Muscle of arm (tissue), 12 donors: ENCODE results near the gene ALDH1L2. TPM values are rescaled to one million over a fixed set of nuclear protein-coding genes. Genes with fewer than 3 reads are reported as not detected.

ENCODE experiments used
- DNase-seq: peaks from one replicate; pipeline ENCODE4 v3.0.0-alpha.2; 2013
- polyA plus RNA-seq, 12 donors: library from polyadenylated mRNA; unstranded; fragments of 120-200 nt; gene quantifications; one replicate each; pipeline ENCODE4 v1.2.1, GENCODE V29; 2013; ENCODE audit not compliant: insufficient read length in 12 of 12

The ALDH1L2 gene
- polyA plus RNA-seq, 12 donors: 6.5 to 17.1 (median 9.6) TPM; not detected in 1

DNA sequence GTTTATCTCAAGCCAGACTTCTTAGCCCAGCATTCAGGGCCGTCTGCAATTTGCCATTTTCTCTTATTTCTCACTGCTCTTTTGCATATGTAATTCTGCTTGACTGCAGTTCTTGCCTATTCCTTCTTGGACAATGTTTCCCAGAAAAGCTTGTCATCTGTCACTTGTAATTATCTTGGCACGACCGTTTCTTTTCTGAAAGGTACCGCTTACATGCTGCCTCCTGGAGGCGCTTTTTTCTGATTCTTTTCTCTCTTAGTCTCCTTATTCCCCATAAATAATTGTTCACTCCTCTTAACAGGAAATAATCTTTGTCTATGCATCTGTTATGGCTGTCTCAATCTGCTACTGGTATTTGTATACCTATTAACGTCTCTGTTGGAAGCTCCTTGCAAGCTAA, 1.2 kb upstream of the ALDH1L2 start:
- no peak for DNase-seq

DNA sequence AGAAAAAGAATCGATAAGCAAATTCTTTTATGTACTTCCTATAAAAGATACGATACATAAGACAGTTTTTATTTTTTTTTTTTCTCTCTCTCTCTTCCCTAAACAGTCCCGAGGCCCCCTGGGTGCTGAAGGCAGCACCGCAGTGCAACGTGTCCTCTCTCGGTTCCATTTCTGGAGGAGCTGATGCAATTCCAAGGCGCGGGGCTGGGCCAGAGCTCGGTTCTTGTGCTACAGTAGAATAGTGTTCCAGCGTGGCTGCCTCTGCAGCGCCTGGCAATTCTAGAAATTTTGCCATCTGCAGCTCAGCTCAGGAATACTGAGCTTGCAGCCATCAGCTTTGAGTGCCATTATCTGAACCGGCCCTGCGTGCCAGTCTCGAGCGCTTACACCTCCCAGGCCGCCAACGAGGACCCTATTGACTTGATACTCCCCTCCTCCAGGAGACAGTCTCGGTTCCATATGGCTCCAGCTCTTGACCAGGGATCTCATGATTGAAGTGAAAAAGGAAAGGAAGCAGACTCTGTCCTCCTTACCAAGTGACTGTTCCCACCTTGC, 630 bp downstream of the ALDH1L2 start:
- peak; percentile 61 for DNase-seq

DNA sequence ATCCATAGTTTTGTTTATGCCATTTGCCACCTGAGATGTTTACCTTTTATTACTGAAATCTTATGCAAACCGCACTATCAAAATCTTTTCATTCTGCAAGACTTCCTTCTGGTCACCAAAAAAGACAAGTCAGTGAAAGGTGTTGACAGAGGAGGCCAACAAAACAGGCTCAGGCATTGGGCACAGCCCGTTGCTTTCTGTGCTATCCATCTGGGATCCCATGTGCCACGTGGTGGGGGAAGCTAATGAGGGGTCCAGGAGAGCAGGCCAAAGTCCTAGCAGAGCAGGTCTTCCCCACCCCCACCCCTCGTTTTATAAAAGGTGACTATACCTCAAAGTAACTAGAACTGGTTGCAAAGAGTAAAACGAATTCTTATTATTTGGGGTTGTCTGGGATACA, 1.2 kb downstream of the ALDH1L2 start:
- no peak for DNase-seq

DNA sequence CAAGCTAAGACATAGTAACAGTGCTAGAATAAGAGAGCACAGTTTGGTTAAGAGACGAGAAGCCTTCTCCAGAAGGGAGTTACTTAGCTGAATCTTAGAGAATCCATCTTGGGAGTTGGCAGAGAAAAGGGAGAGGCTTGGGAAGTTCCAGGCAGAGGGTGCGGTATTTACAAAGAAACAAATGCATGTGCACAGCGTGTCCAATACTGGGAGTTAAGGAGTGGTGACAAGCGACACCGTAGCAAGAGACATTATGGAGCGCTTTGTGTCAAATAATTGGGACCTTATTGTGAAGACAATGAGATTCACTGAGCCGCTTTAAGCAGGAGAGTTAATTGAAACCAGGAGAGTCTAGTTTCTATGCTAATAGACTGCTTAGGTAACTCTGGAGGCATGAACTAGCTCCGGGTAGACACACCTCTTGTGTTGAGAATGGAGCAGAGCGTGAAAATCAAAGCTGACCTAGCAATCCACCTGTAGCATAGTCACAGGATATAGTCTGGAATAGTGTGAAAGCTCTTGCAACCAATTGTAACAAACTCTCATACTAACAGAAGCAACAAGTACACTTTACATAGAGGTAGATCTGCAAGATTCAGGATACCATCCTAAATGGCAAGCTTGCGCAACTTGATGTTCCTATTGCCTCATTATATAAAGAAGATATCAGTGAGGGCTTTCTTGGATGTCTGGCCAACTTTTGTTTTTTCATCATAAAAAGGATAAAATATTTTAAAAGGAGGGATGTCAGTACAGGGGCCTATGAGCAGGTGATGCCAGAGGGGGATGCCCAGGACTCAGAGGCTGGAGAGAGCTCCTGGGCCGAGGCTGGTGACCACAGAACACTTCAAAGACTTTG, 5.3 kb downstream of the ALDH1L2 start:
- DNase-seq: no peak

DNA sequence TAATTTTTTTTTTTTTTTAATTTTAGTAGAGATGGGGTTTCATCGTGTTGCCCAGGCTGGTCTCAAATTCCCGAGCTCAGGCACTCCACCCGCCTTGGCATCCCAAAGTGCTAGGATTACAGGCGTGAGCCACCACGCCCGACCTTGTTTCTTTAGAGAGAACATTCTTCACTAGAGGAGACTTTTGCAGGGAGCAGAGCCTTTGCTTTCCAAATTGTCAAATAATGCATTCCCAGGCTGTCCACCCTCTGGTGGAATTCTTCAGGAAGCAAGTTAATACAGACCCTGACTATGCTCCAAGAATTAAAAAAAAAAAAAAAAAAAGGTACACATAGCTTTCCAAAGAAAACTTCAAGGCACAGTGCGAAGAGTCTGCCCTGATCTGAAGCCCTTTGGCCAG, 6.8 kb downstream of the ALDH1L2 start:
- DNase-seq: no peak

DNA sequence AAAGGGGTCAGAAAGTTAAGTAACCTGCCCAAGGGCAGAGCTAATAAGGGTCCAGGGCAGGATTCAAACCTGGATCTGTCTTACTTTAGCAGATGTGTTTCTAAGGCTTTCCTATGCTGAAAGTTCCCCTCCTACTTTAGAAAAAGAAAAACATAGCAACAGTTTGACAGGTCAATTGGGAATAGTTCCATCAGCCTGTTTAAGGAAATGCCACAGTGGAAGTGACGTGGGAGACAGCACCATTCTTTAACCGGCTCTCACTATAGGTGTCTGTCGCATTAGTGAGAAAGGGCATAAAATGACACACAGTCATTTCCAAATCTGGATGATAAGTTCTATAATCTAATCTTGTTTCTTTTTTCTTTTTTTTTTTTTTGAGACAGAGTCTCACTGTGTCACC, 7.3 kb downstream of the ALDH1L2 start:
- no peak for DNase-seq

DNA sequence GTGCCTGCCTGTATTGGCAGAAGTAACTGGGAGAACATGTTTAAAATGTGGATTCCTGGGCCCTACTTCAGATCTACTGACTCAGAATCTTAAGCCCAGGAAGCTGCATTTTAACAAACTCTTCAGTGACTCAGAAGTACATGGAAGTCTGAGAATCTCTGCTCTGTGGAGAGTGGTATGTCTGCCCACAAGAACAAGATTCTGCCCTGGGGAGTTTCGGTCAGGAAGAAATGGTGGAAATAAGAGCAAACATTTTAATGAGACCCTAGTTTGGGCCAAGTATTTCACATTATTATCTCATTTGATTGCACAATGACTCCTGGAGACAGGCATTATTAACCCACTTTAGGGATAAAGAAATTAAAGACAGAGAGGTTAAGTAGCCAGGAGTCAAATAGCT, 8.2 kb downstream of the ALDH1L2 start:
- no peak for DNase-seq

DNA sequence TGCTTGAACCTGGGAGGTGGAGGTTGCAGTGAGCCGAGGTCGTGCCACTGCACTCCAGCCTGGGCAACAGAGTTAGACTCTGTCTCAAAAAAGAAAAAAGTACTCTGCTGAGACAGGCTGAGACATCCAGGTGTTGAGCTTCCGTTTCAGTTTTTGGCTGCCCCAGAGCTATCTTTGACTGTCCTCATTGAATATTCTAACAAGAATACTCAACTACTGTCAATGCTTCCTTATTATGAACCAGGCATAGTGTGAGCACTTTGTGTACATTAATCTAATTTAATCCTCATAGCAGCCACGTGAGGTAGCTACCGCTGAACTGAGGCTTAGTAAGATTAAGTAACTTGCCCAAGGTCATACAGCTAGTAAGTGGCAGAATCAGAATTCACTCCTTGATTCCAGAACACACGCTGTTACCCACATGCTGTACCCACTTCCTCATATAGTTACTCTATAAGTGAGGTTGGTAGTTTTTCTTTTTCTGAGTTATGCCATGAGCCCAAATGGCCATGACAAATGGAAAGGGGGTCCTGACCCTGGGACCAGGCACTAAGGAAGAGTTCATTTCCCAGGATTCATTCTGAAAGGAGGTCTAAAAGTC, 11.3 kb downstream of the ALDH1L2 start:
- no peak for DNase-seq

DNA sequence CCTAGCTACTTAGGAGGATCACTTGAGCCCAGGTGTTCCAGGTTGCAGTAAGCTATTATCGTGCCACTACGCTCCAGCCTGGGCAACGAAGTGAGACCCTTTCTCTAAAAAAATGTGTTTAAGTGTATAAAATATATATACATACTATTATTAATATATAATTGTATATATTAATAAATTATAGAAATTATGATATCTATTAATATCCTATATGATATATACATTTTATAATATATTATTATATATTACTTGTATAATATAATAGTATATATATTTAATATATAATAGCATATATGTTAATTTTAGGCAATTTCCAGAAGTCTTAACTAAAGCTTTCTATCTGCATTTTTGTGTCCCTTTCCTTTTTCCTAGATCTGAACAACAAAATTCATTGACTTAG, 12.3 kb downstream of the ALDH1L2 start:
- no peak for DNase-seq

DNA sequence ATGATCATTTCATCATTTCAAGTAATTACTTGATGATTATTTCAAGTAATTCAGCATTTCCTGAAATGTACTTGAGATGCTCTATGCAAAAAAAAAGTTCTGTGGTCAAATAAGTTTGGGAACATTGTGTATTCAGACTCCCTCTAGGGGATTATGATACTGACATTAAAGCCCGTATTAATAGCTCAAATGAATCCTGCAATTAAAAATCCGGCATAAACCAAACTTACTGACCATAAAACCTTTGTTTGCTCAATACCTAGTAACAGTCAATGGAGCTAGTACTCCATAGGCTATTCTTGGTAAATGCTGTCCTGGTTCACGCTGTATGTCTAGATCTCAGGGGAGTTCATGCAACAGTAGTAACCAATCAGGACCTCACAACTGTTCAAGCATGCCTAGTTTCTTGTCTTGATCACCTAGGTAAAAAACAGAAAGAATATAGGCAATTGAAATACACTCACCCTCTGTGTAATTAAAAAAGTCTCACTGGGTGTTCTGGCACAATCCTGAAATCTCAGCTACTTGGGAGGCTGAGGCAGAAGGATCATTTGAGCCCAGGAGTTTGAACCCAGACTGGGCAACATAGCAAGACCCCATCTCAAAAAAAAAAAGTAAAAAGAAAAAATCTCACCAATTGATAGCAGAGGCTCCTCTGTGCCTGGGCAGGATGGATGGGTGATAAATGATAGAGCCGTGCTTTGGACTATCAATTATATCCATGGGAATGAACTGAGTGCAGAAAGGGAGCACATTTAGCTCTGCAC, 14.1 kb downstream of the ALDH1L2 start:
- no peak for DNase-seq

DNA sequence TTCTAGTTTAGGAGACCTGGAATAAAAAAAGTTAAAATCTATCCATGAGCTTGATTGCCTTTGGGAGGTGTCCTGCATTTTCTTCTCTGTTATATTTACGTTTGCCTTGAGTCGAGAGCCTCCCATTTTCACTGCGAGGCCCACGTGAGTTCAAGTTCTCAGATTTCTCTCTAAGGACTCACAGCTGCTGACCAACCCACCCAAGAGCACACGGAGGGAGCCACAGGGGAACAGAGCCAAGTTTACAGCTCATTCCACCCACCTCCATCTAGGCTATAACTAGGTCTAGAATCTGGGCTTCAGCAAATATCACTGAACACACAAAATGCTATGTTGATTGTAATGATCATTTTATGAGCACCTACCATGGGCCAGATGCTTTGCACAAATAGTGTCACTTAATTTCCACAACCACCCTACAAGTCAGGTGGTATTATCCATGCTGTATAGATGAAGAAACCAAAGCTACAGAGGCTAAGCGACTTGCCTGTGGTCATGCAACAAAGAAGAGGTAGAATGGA, 16.7 kb downstream of the ALDH1L2 start:
- no peak for DNase-seq

DNA sequence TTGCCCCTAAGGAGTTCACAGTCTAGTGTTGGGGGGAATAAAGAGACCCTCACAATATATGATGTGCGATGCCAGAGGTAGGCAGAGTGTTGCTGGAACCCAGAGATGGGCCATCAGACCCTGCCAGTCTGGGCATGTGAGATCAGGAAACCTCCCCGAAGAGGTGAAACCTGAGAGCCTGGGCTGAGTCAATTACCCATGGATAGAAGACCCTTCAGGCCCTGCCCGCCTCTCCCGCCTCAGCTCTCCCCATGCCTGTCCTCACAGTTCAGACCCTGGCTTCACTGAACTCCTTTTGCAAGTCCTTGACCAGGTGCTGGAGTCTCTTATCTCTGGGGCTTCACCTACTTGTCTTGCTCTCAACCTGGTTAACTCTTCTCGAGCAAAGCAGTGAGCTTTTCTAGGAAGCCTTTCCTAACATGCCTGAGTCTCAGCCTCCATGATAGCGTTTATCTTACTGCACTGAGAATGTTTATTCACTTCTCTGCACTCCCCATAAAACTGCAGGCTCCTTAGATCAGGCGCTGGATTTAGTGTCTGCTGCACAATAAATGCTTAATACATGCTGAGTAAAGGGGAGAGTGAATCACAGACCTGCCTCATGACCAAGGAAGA, 19.6 kb downstream of the ALDH1L2 start:
- no peak for DNase-seq

DNA sequence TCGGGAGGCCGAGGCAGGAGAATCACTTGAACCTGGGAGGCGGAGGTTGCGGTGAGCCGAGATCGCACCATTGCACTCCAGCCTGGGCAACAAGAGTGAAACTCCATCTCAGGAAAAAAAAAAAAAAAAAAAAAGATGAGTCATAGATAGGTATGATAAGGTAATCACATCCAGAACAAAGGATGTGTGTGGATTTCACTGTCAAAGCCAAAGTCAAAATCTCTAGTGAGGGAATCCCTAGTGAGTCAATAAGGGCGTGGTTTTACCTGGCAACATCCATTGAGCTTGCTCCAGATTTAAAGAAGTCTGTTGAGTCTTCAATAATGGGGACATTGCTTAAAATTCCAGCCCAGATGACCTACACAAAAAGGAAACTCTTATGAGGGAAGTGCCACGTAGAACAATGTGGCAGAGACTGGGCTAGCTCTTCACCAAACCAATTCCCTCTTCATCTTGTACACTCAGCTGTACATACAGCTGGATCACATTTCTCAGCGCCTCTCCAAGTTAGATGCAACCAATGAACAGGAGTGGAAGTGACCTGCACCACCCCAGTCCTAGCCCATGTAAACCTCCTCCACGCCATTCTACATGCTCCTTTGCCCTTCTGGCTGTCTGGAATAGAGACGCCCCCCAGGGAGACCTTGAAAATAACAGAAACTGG, 23.4 kb downstream of the ALDH1L2 start:
- DNase-seq: no peak

DNA sequence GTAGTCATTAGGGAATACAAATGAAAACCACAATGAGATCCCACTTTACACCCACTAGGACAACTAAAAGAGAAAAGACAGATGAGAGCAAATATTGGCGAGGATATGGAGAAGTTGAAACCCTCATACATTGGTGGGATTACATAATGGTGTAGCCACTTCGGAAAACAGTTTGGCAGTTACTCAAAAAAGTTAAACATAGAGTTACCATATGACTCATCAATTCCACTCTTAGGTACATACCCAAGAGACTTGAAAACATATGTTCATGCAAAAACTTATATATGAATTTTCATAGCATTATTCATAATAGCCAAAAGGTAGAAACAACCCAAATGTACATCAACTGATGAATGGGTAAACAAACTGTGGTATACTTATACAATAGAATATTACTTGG, 27.1 kb downstream of the ALDH1L2 start:
- DNase-seq: no peak

DNA sequence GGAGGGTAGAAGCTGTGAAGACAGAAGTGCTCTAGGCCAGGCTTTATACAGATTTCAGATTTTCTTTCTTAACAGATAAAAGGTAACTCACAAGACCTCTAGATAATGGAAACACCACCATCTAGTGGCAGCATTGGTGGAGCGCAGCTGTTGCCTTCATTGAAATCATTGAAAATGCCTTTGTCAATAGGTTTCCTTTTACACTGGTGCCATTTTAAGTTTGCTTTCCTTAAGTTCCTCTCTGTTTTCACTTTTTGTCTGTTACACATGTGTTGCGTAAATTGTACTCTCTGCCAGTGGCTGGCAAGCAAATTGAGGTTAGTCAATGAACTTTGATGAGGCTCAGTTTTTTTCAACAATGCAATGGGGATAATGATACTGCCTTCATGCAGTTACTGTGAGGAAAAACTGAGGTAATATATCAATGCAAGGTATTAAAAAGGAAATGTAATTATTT, 31.1 kb downstream of the ALDH1L2 start:
- DNase-seq: peak; percentile 77

DNA sequence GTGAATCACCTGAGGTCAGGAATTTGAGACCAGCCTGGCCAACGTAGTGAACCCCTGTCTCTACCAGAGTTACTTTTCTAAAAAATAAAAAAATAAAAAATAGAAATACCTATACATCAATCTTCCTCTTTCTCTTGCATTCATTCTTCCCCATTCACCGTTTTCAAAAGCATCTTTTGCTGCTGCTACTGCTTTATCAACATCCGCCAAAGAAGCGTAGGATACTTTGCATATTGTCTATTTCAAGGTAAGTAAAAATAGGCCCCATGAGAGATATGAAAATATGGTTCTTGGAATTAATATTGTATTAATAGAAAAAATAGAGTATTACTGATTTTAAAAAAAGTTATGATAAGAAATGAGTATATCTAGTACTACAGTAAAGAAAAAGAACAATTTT, 32.3 kb downstream of the ALDH1L2 start:
- DNase-seq: no peak

DNA sequence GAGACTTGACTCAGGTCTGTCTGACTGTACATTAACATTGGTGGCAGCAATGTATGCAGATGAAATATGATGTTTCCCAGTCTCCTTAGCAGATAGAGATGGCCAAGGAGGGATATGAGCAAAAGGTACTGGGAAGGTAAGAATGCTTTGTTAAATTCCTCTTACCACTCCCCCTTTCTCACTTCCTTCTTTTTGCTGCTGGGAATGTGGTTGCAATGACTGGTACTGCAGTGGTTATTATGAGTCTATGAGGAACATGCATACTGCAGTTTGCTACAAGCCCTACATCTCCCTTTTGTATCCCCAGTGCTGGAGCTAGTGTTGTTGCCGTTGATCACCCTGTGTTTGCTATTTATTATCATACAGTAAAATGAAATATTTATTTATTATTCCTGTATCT, 35.9 kb downstream of the ALDH1L2 start:
- no peak for DNase-seq

DNA sequence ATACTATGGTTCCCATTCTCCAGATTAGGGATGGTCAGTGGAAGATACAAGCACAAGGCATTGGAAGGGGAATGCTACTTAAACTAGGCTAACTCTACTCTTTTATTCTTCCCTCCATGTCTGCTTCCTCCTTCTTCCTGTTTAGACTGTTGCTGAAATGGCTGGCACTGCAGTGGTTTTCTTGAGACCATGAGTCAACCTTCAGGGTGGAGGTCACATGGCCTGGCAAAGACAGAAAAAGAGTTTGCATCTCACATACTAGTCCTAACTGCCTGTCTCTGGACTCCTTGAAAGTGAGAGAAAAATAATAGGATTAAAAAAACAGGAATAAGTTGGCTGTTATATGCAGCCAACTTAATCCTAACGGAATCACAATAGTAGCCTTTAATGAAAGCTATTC, 37.0 kb downstream of the ALDH1L2 start:
- DNase-seq: no peak

DNA sequence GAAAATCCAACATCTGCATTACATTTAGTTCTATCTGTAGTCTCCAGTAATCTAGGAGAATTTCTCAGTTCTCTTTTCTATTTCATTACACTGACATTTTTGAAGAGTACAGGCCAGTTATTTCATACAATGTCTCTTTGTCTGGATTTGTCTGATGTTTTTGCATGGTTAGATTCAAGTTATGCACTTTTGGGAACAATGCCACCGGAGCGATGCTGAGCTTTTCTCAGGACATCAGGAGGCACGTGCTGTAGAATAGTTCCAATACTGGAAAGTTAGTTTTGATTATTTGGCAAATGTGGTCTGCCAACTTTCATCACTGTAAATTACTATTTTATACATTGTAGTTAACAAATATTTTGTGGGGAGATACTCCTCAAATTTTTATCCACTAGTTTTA, 43.1 kb downstream of the ALDH1L2 start:
- DNase-seq: peak; percentile 53

DNA sequence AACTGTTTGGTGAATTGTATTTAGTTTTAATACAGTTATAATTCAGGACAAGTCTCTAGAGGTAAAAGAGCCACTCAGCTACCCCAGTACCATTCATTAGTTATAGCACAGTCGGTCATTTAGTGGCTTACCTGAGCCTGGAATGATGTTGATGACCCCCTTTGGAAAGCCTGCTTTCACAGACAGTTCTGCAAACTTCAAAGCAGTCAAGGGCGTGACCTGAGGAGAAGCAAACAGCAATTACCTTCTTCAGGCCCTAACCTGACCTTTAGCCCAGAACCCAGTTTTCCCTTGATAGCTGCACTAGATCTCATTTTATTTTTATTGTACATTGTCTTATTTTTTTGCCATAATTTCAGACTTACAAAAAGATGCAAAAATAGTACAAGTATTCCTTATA, 43.8 kb downstream of the ALDH1L2 start:
- DNase-seq: no peak
